IMR-90 (cell line): ENCODE results near the gene LRRC37A2. TPM values are rescaled to one million over a fixed set of nuclear protein-coding genes. Genes with fewer than 3 reads are reported as not detected.
A peak's percentile ranks its signal among the peaks of the same experiment; 100 is the strongest.
"Not testable (repeated sequence)": the region's sequence is repeated elsewhere in the genome, so short reads cannot be mapped to it uniquely, and the experiment has no call there.

Experiments
- ATAC-seq: fragments of 200-7000 bp; cut with Tn5 transposase; 2 replicates; pipeline ENCODE4 v1.9.1; 2020; ENCODE audit warnings: low read depth, mild to moderate bottlenecking, moderate library complexity
- BruUV-seq: library from RNA; stranded (reverse); fragments of 400-500 nt; replicated peaks from 2 replicates; lab custom pipeline; 2021; lab: Mats Ljungman, UMichigan
- CTCF ChIA-PET: fragments of 300-600 bp; formaldehyde crosslinking; extraction: SDS; loops from one replicate; lab custom pipeline; 2021; ENCODE audit warnings: antibody characterized with exemption; lab: Yijun Ruan, JAX
- POLR2A ChIA-PET: fragments of 300-600 bp; sonication (Branson Sonifier 250); formaldehyde crosslinking; loops from one replicate; lab custom pipeline; 2022; ENCODE audit warnings: antibody characterized with exemption; ENCODE audit not compliant: unreplicated experiment; lab: Charles Lee
- DNase-seq: peaks from one replicate; pipeline ENCODE4 v3.0.0; 2013
- H2AFZ ChIP-seq: replicated peaks from 2 replicates; pipeline ENCODE3; 2013; ENCODE audit warnings: low read length, mild to moderate bottlenecking; ENCODE audit not compliant: poor library complexity
- H2AK5ac ChIP-seq: 2 replicates; pipeline ENCODE4 v1.6.1; 2013; ENCODE audit warnings: low read depth, low read length, inconsistent platforms
- H2AK9ac ChIP-seq: replicated peaks from 2 replicates; pipeline ENCODE3; 2013; ENCODE audit warnings: mild to moderate bottlenecking, low read depth, low read length, moderate library complexity; ENCODE audit not compliant: poor library complexity
- H2BK120ac ChIP-seq: 2 replicates; pipeline ENCODE4 v1.6.1; 2013; ENCODE audit warnings: low read depth, low read length, inconsistent platforms
- H2BK15ac ChIP-seq: 3 replicates; pipeline ENCODE4 v1.6.1; 2013; ENCODE audit warnings: low read depth, low read length, inconsistent platforms
- H2BK20ac ChIP-seq: 2 replicates; pipeline ENCODE4 v1.6.1; 2013; ENCODE audit warnings: low read depth, mild to moderate bottlenecking, inconsistent platforms, low read length, moderate library complexity
- H2BK5ac ChIP-seq: 2 replicates; pipeline ENCODE4 v1.6.1; 2013; ENCODE audit warnings: mild to moderate bottlenecking, low read depth, low read length, inconsistent platforms; ENCODE audit not compliant: poor library complexity, severe bottlenecking
- H3K14ac ChIP-seq: replicated peaks from 2 replicates; pipeline ENCODE4 v1.6.1; 2013; ENCODE audit warnings: low read depth, low read length, inconsistent platforms
- H3K18ac ChIP-seq: 2 replicates; pipeline ENCODE4 v1.6.1; 2013; ENCODE audit warnings: low read depth, low read length, control low read depth
- H3K23ac ChIP-seq: 2 replicates; pipeline ENCODE4 v1.6.1; 2013; ENCODE audit warnings: low read depth, low read length, inconsistent platforms
- H3K27ac ChIP-seq: 2 replicates; pipeline ENCODE4 v1.5.1; 2013; ENCODE audit warnings: mild to moderate bottlenecking, control low read depth, low read length; ENCODE audit not compliant: insufficient read depth
- H3K27me3 ChIP-seq: 2 replicates; pipeline ENCODE4 v1.6.1; 2013; ENCODE audit warnings: low read length; ENCODE audit not compliant: control insufficient read depth, insufficient read depth
- H3K36me3 ChIP-seq: 2 replicates; pipeline ENCODE4 v1.6.1; 2013; ENCODE audit warnings: low read length, mixed read lengths; ENCODE audit not compliant: control insufficient read depth, insufficient read depth
- H3K4ac ChIP-seq: 2 replicates; pipeline ENCODE4 v1.6.1; 2013; ENCODE audit warnings: low read depth, low read length, inconsistent platforms
- H3K4me1 ChIP-seq: 2 replicates; pipeline ENCODE4 v1.6.1; 2013; ENCODE audit warnings: low read length, mixed read lengths; ENCODE audit not compliant: control insufficient read depth, insufficient read depth
- H3K4me2 ChIP-seq: 2 replicates; pipeline ENCODE4 v1.6.1; 2013; ENCODE audit warnings: low read depth, mild to moderate bottlenecking, control low read depth, low read length, moderate library complexity
- H3K4me3 ChIP-seq: 2 replicates; pipeline ENCODE4 v1.5.1; 2013; ENCODE audit warnings: low read depth, mild to moderate bottlenecking, control low read depth, low read length, moderate library complexity; ENCODE audit not compliant: insufficient read depth
- H3K56ac ChIP-seq: 2 replicates; pipeline ENCODE4 v1.6.1; 2013; ENCODE audit warnings: low read length, inconsistent platforms; ENCODE audit not compliant: insufficient read depth; ENCODE audit errors: extremely low read depth
- H3K79me1 ChIP-seq, 2 experiments: 2 replicates each; pipeline ENCODE4 v1.6.1; 2013; ENCODE audit warnings: low read length in 2 of 2, inconsistent platforms in 1 of 2, low read depth in 1 of 2
- H3K9ac ChIP-seq: 2 replicates; pipeline ENCODE4 v1.6.1; 2013; ENCODE audit warnings: low read depth, low read length, control low read depth
- H3K9me1 ChIP-seq: 2 replicates; pipeline ENCODE4 v1.6.1; 2013; ENCODE audit warnings: low read length, inconsistent platforms; ENCODE audit not compliant: insufficient read depth
- H3K9me3 ChIP-seq: 2 replicates; pipeline ENCODE4 v1.6.1; 2013; ENCODE audit warnings: low read length; ENCODE audit not compliant: control insufficient read depth, insufficient read depth
- H4K20me1 ChIP-seq: 2 replicates; pipeline ENCODE4 v1.6.1; 2013; ENCODE audit warnings: low read length, inconsistent platforms; ENCODE audit not compliant: insufficient read depth
- H4K5ac ChIP-seq: 2 replicates; pipeline ENCODE4 v1.6.1; 2013; ENCODE audit warnings: mild to moderate bottlenecking, low read depth, low read length, control low read depth
- H4K8ac ChIP-seq, 2 experiments: 2 replicates each; pipeline ENCODE4 v1.6.1; 2013; ENCODE audit warnings: low read depth in 2 of 2, low read length in 2 of 2, control low read depth in 1 of 2, inconsistent platforms in 1 of 2
- H4K91ac ChIP-seq: 2 replicates; pipeline ENCODE4 v1.6.1; 2013; ENCODE audit warnings: low read depth, low read length, inconsistent platforms; ENCODE audit not compliant: insufficient read depth
- WGBS, 2 experiments: methylation state at CpG; one replicate each; pipeline versions ENCODE4 v1.1.5 to v1.1.7; 2013; ENCODE audit warnings: missing lambda C conversion rate in 2 of 2; ENCODE audit not compliant: insufficient read length in 1 of 2; ENCODE audit errors: extremely low coverage in 2 of 2; 5-methylcytosine and 5-hydroxymethylcytosine counted together
- dilution Hi-C: fragments of 300-500 bp; cut with HindIII; formaldehyde crosslinking; loops from one replicate; pipeline ENCODE4 v1.14.3; 2018; ENCODE audit warnings: low sequenced_read_pairs; ENCODE audit not compliant: unreplicated experiment
- in situ Hi-C: fragments of 300-500 bp; cut with MboI; formaldehyde crosslinking; loops from 3 replicates; pipeline ENCODE4 v1.14.3; 2019; ENCODE audit warnings: low sequenced_read_pairs, inconsistent platforms, mixed read lengths
- intact Hi-C: fragments of 100-400 bp; cut with micrococcal nuclease; formaldehyde crosslinking; loops from 2 replicates; pipeline ENCODE4 v1.10.0; 2022
- polyA plus RNA-seq, 3 experiments: library from polyadenylated mRNA; depleted of rRNA; stranded (reverse); fragments of >200 nt; gene quantifications; 2 replicates each; pipeline ENCODE4 v1.2.3, GENCODE V29; 2012; ENCODE audit warnings: low replicate concordance in 1 of 3
- total RNA-seq: library from RNA; depleted of rRNA; stranded (reverse); fragments of >200 nt; gene quantifications from 2 replicates; pipeline ENCODE4 v1.2.3, GENCODE V29; 2012

LRRC37A2 gene
- total and polyA plus RNA-seq, 2 of the 4 experiments (the other 2 are of a cell fraction): 2.7 to 3.2 TPM

GRCh38 chr17:46579083-46580075 is 67.1 kb downstream of the LRRC37A2 start, which contains the start of gene ARL17A:
Gene ARL17A, minus strand, starts transcription at chr17:46579691. Its CDS starts 3,369 bp downstream, at chr17:46576322.
- H3K23ac ChIP-seq, H4K91ac ChIP-seq, BruUV-seq, H3K36me3 ChIP-seq, H3K14ac ChIP-seq, H2BK120ac ChIP-seq, H2AK9ac ChIP-seq, H3K18ac ChIP-seq, POLR2A ChIA-PET, H3K4ac ChIP-seq, H2AFZ ChIP-seq, CTCF ChIA-PET, H2BK15ac ChIP-seq, H2BK5ac ChIP-seq, H3K27me3 ChIP-seq, DNase-seq, H3K9me1 ChIP-seq, H2BK20ac ChIP-seq, H3K27ac ChIP-seq, H2AK5ac ChIP-seq, in situ Hi-C loops, H3K9me3 ChIP-seq, dilution Hi-C loops, H4K20me1 ChIP-seq, H3K9ac ChIP-seq, H3K79me1 ChIP-seq, H3K4me1 ChIP-seq, H3K56ac ChIP-seq, H3K4me2 ChIP-seq, intact Hi-C loops: not testable (repeated sequence)
- Histone ChIP-seq H4K8ac (peak within 1 kb of the TSS in 1 of 2 experiments; percentile 58; a peak in 1 of 4 replicates), H3K4me3 (peak within 1 kb of the TSS; percentile 29; the same call in 1 of the 2 replicates), H4K5ac (0 out of 2 replicates have a peak within 1 kb of the TSS, but pooled peaks have one; percentile 56)
- no CpG with 5 or more reads among the region's 65 CpGs for WGBS, 2 experiments
- peak; percentile 94 for ATAC-seq

- H2BK5ac ChIP-seq, H4K20me1 ChIP-seq, H2AFZ ChIP-seq, H3K56ac ChIP-seq, H3K27me3 ChIP-seq, H3K9me3 ChIP-seq, in situ Hi-C loops, H2BK120ac ChIP-seq, CTCF ChIA-PET, H3K4ac ChIP-seq, intact Hi-C loops, H4K91ac ChIP-seq, H2BK15ac ChIP-seq, BruUV-seq, H3K79me1 ChIP-seq, H2AK9ac ChIP-seq, H2AK5ac ChIP-seq, H3K9me1 ChIP-seq, H3K14ac ChIP-seq, H3K23ac ChIP-seq, H3K18ac ChIP-seq, H3K4me1 ChIP-seq, H3K4me2 ChIP-seq, H2BK20ac ChIP-seq, ATAC-seq, POLR2A ChIA-PET, H3K27ac ChIP-seq, H3K9ac ChIP-seq, dilution Hi-C loops, H3K36me3 ChIP-seq, DNase-seq: not testable (repeated sequence)
- 0 out of 2 replicates have a peak overlapping the region, but pooled peaks have one; percentile 56 for H4K5ac ChIP-seq
- H4K8ac ChIP-seq: peak overlapping the region in 1 of 2 experiments; percentile 58; a peak in 1 of 4 replicates
- H3K4me3 ChIP-seq: peak overlapping the region; percentile 29; the same call in 1 of the 2 replicates
- WGBS, 2 experiments: no CpG with 5 or more reads among the region's 18 CpGs
These were observed 67.8 kb downstream of the LRRC37A2 start for GRCh38 chr17:46580082-46580481.
